ENCODE measurements around the gene CDKL4.
"Not testable (repeated sequence)": the region's sequence is repeated elsewhere in the genome, so short reads cannot be mapped to it uniquely, and the experiment has no call there.

The CDKL4 gene

DNA sequence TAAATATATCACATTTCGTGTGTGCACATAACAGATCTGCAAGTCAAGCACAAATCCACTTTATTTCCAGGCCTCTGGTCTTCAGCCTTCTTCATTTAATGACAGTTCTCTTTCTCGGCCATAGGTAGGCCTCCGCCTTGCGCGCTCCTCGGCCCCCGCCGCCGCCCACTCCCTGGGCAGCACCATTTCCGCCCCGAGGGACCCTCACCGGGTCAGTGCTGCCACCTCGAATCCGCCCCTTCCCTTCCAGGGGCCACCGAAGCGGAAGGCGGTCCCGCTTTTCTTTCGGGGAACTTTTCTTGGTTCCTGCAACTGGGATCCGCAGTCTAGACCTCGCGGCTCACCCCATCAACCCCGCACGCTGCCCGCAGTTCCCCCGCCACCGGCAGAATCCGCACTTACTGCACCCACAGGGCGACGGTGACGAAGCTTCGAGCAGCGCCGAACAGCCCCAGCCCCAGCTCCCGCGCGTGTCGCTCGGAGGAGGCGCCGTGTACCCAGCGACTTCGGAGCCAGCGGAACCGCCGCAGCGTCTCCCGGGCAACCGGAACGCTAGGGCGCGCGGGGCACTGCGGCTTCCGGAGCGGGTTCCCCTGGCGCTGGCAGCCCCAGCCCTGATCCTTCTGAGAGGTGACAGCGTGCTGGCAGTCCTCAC lies at the start of gene CDKL4:
TSS of gene CDKL4 (minus strand) at position 502 of the 655 bp plus-strand sequence.
- in situ Hi-C loops (cut with MboI; ENCODE audit: low sequenced_read_pairs): no loop called here

DNA sequence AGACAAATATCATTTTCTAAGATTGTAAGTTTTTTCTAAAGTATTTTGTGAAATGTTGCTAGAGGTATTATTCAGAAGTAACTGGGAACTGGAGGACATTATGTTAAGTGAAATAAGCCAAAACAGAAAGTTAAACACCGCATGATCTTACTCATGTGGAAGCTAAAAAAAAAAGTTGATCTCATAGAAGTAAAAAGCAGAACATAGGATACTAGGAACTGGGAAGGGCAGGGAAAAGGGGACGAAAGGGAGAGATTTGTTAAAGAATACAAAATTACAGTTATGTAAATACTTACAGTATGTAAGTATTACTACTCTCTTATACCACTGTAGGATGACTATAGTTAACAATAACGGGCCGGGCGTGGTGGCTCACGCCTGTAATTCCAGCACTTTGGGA lies 46.7 kb upstream of the CDKL4 start:
- in situ Hi-C loops (cut with MboI; ENCODE audit: low sequenced_read_pairs): no loop called here

DNA sequence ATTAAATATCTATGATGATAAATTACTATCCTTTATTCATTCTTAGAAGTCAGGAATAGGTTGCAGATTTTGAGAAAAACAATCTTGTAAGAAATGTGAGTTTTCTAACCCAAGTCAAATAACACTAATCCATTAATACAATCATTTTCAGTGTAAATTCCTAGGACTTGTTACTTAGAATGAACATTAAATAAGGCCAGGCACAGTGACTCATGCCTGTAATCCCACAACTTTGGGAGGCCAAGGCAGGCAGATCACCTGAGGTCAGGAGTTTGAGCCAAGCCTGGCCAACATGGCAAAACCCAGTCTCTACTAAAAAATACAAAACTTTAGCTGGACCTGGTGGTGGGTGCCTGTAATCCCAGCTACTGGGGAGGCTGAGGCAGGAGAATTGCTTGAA lies 45.8 kb upstream of the CDKL4 start:
- in situ Hi-C loops (cut with MboI; ENCODE audit: low sequenced_read_pairs): no loop called here

DNA sequence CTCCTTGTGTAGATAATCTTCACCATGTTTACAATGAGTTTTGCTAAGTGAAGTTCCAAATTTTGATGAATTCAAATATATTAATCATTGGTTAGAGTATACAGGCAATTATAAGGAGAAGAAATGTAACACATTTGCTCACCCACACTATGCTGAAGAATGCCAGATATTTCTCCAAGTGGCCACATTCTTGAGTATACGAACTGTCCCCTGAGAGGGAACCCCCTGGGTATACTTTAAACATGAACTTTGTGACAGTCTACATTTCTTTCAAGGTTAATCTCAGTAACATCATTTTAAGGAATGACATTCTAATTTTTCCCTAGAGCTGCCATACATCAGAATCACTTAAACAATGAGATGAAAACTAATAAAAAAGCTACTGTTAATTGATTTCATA lies 39.8 kb upstream of the CDKL4 start:
- in situ Hi-C loops (cut with MboI; ENCODE audit: low sequenced_read_pairs): no loop called here

DNA sequence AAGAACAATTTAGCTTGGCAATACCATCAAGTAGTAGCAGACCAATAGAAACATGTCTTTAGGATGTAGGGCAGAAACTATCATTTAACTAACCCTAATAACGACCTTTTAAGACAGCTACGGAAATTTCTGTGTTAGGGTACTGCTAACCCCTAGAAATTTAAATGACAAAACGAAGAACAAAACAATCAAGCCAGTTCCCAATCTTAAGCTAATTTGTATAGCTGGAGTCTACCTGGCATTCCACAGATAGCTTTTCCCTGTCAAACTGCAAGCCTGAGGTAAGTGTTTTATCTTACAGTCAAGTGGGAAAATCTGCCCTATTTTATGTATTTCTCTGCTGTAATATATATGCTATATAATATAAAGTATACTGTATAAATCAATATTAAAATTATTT lies 37.6 kb upstream of the CDKL4 start:
- in situ Hi-C loops (cut with MboI; ENCODE audit: low sequenced_read_pairs): no loop called here

DNA sequence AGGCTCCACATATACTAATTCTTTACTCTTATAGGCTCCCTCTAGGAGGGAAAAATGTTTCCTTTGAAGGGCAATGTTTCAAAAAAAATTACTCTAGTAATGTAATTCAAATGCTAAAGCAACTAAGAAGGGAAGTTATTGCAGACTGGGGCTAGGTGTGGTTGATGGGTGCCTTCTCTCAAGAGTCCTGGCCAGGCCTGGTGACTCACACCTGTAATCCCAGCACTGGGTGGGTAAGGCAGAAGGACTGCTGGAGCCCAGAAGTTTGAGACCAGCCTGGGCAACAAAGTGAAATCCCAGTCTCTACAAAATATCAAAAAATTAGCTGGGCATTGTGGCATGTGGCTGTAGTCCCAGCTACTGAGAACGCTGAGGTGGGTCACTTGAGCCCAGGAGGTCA lies 31.2 kb upstream of the CDKL4 start:
- in situ Hi-C loops (cut with MboI; ENCODE audit: low sequenced_read_pairs): no loop called here

DNA sequence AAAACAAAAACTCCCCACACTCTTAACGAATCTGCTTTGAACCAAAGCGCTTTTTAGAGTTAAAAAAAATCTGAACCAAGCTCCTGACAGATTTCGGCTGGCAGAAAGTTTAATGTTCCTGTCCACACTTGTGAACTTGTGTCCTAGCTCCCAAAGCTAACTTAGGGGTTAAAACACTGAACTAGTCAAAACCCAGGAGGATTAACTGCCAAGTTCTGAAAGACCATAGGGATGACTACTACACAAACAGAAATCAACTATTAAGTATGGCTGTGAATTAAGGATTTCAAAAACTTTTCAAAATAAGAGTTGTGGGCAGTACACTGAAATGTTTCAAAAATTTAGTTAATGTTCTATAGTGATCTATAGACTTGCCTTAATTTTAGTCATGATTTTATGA lies 26.2 kb upstream of the CDKL4 start:
- in situ Hi-C loops (cut with MboI; ENCODE audit: low sequenced_read_pairs): no loop called here

DNA sequence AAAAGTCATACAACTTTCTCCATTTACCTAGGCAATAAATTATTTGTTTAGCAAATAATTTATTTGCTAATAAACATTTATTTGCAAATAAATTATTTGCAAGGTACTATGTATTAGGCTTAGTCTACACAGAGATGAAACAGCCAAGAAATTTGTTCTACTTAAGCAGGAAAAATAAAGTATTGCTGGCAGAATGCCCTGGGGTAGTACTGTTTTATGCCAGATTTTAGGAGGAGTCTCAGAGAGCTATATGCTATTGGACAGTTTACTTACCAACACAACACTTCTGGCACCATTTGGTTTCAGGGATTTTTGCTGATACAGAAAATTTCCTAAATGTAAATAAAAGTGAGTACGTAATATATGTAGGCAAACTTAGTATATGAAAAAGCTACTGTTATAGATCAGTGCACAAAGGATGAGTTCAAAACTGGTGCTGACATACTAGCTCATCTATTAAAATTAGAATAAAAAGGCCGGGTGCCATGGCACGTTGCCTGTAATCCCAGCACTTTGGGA lies 23.2 kb upstream of the CDKL4 start:
- in situ Hi-C loops (cut with MboI; ENCODE audit: low sequenced_read_pairs): no loop called here

DNA sequence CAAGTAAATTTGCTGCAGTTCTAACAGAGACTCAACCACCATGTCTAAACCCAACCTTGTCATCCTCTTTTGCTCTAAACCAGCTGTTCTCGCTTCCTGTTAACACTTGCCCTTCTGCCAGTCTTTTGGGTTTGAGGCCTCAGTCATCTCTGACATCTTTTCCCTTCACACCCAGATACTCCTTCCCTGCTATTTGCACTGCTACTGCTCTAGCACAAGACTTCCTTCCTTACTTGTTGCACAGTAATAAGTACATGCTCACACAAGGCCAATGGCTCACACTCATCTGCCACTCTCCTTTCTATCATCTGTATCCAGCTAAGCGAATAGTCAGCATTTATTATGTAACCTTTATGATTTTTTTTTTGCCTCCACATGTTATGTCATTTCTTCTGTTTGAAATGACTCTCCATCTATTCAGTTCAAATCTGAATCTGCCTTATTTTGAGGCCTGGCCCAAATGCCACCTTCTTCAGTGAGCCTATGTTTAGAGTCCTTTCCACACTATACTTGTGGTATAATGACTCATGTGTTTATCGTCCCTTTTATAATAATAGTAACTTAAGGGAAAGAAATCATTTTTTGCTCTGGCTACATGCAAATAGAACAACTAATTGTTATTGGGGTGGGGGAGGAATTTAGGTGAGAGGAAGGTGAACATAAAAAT lies 22.5 kb upstream of the CDKL4 start:
- in situ Hi-C loops (cut with MboI; ENCODE audit: low sequenced_read_pairs): no loop called here

DNA sequence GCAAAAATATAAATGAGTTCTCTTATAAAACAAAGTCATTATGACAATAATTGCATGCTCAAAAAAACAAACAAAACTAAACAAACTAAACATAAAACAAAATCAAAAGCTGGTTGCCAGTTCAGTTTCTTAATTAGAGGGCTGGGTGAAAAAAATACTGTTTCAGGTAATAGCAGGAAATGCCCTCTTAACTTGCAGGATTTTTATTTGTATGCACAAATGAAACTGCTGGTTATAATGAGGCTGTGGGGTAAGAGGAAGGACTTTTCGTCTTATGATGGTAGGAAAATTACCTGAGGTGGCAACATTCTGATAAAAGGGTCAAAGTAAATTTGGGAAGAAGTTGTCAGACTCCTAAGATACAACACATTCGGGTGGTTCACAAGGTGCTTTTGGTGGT lies 21.5 kb upstream of the CDKL4 start:
- in situ Hi-C loops (cut with MboI; ENCODE audit: low sequenced_read_pairs): no loop called here

DNA sequence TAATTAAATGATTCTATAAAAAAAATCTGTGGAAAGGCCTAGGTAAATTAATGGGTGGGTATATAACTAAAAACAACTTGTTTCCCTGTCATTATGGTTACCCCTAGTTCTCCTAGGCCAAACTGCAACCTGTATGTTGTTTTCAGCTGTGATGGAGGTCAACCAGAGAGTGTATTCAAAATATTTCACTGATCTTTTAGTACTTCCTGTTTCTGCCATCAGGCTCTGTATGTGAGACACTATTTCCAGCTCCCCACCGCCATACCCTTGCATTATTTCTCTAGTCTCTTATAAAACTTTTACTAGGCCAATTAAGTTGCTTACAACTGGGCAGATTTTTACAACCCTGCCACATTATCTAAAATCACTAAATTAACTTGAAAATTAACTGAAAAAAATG lies 21.0 kb upstream of the CDKL4 start:
- in situ Hi-C loops (cut with MboI; ENCODE audit: low sequenced_read_pairs): no loop called here

DNA sequence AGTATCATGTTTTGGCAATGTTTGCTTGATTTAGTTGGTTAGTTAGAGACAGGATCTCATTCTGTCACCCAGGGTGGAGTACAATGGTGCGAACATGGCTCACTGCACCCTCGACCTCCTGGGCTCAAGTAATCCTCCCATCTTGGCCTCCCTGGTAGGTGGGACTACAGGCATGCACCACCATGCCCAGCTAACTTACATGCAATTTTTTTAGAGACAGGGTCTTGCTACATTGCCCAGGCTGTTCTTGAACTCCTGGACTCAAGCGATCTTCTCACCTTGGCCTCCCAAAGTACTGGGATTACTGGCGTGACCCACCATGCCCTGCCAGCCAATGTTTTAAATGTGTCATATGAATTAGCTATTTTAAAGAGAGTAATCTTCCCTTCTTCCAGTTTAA lies 16.3 kb upstream of the CDKL4 start:
- in situ Hi-C loops (cut with MboI; ENCODE audit: low sequenced_read_pairs): no loop called here

DNA sequence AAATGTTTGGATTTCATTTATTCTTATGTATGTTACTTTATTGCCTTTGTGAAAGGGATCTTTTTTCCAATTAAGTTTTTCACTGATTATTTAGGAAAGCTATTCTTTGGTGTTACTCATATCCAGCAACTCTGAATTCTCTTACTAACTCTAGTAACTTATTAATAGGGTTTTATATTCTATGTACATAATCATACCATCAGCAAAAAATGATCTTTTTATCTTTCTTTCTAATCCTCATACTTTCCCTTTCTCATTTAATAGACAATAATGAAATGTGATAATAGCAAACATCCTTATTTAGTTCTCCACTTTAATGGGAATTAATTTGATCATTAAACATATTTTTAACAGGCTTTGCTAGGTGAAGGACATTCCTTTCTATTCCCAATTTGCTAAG lies 12.3 kb upstream of the CDKL4 start:
- in situ Hi-C loops (cut with MboI; ENCODE audit: low sequenced_read_pairs): no loop called here

DNA sequence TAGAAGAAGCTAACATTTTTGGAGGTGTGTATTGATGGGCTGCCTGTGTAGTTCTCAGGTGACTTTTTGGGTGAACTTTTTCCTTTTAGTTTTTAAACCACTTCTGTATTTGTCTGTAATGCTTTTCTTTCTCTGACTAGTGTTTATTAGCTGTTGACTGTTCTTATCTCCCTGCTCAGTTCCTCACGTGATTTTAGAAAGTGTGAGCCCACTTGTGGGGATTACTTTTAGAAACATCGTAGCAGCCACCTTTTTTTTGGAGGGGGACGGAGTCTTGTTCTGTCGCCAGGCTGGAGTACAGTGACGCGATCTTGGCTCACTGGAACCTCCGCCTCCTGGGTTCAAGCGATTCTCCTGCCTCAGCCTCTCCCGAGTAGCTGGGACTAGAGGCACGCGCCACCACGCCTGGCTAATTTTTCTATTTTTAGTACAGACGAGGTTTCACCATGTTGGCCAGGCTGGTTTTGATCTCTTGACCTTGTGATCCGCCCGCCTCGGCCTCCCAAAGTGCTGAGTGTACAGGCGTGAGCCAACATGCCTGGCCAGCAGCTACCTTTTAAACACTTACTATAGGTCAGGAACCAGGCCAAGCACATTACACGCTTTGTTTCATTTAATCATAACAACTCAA lies 9.2 kb upstream of the CDKL4 start:
- in situ Hi-C loops (cut with MboI; ENCODE audit: low sequenced_read_pairs): no loop called here

DNA sequence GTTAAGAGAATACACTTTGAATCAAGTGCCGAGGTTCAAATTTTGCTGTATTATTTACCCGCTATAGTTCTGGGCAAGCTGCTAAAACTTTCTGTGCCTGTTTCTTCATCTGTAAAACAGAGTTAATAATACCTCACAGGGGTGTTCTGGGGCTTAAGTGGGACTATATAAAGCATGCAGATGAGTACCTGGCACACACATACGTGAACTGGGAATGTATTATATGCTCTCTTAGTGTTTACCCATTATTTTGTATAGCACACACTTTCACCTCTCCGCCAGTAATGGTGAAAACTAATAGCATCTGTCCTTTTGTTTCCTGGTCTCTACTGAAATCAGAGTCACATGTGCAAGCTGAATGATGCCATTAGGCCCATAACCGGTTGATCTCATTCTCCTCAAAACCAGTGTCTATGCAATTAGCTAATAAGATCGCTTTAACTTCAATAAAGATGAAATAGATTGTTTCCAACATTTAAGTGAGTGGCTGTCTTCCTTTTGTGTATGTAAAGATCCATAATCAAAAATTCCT lies 3.8 kb upstream of the CDKL4 start:
- in situ Hi-C loops (cut with MboI; ENCODE audit: low sequenced_read_pairs): no loop called here

DNA sequence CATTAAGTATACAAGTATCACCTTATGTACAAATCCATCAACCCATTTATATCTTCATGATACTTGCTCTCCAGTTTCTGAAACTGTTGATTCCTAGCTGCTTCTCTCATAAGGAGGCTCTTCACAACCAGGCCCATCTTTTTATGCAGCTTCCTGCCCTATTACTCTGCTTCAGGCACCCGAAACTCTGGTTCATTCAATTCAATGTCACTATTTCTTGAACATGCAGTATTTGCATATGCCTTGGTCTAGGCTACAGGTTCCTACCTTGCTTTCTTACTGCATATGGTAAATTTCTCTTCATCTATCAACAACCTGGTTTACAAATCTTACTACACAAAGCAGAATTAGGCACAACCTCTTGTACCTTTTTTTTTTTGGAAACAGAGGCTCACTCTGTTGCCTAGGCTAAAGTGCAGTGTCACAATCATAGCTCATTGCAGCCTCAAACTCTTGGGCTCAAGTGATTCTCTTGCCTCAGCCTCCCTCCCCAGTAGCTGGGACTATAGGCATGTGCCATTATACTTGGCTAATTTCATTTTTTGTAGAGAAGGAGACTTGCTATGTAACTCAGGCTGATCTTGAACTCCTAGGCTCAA lies 2.7 kb upstream of the CDKL4 start:
- in situ Hi-C loops (cut with MboI; ENCODE audit: low sequenced_read_pairs): no loop called here

DNA sequence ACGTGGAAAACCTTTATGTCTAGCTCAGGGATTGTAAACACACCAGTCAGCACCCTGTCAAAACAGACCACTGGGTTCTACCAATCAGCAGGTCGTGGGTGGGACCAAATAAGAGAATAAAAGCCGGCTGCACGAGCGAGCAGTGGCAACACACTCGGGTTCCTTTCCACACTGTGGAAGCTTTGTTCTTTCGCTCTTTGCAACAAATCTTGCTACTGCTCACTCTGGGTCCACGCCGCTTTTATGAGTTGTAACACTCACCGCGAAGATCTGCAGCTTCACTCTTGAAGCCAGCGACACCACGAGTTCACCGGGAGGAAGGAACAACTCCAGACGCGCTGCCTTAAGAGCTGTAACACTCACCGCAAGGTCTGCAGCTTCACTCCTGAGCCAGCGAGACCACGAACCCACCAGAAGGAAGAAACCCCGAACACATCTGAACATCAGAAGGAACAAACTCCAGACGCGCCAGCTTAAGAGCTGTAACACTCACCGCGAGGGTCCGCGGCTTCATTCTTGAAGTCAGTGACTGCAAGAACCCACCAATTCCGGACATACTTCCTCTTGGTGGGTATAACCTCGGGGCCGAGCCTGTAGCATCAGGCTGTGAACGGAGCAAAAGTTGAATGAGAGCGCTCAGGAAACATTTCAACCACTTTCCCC lies 1.3 kb upstream of the CDKL4 start:
- in situ Hi-C loops (cut with MboI; ENCODE audit: low sequenced_read_pairs): not testable (repeated sequence)

DNA sequence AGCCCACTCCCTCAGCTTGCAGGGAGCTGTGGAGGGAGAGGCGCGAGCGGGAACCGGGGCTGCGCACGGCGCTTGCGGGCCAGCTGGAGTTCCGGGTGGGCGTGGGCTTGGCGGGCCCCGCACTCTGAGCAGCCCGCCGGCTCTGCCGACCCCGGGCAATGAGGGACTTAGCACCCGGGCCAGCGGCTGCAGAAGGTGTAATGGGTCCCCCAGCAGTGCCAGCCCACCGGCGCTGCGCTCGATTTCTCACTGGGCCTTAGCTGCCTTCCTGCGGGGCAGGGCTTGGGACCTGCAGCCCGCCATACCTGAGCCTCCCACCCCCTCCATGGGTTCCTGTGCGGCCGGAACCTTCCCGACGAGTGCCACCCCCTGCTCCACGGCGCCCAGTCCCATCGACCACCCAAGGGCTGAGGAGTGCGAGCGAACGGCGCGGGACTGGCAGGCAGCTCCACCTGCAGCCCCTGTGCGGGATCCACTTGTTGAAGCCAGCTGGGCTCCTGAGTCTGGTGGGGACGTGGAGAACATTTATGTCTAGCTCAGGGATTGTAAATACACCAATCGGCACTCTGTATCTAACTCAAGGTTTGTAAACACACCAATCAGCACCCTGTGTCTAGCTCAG lies 582 bp upstream of the CDKL4 start:
- in situ Hi-C loops (cut with MboI; ENCODE audit: low sequenced_read_pairs): not testable (repeated sequence)

DNA sequence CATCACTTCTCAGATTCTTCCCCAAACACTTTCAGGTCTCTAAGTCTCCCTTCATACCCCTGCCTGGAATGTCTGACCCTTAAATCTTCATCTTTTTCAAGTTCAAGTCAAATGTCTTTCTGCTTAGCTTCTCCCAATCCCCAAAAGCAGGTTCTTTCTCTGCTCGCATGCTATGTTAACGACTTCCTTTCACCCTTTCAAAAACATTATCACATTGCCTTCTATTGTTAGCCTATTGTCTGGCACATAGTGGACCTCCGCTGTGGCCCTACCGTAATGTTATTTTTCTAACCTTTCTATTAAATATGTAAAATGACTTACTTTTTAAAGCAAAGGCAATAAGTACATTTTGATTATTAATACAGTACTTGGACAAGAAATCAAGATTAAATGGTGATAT lies 2.2 kb downstream of the CDKL4 start:
- in situ Hi-C loops (cut with MboI; ENCODE audit: low sequenced_read_pairs): no loop called here

DNA sequence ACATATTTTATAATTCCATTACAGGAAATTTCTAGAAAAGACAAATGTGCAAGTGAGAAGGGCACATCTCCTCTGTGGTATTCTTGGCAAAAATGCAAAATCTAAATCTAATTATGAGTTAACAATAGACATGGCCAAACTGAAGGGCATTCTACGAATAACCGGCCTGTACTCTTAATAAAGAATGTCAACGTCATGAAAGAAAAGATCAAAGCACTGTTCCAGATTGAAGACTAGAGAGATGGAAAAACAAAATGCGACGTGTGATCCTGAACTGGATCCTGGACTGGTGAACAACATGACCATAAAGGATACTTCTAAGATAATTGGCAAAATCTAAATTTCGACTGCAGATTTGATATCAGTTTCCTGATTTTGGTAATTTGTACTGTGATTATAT lies 3.0 kb downstream of the CDKL4 start:
- in situ Hi-C loops (cut with MboI; ENCODE audit: low sequenced_read_pairs): no loop called here

DNA sequence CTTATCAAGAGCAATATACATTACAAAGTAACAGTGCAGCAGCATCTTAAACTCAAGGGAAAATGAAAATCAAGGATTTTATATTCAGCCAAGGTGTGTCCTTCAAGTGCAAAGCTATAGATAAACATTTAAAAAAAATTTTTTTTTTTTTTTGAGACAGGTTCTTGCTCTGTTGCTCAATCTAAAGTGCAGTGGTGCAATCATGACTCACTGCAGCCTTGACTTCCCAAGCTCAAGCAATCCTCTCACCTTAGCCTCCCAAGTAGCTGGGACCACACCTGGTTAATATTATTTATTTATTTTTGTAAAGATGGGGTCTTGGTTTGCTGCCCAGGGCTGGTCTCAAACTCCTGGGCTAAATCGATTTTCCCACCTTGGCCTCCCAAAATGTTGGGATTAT lies 9.0 kb downstream of the CDKL4 start:
- in situ Hi-C loops (cut with MboI; ENCODE audit: low sequenced_read_pairs): loop anchor here (10.0 kb wide), 1 partner anchor 170 kb away; no protein-coding TSS in a partner anchor
